NCI-H2196 (cell line): ENCODE results near the gene HMGCS2.

Experiments used
- DNase-seq: peaks from one replicate; lab custom pipeline; 2025; ENCODE audit not compliant: unreplicated experiment; lab: John Stamatoyannopoulos, UW

Gene HMGCS2

GRCh38 chr1:119702384-119702783, 66.3 kb downstream of the HMGCS2 start:
- DNase-seq = no peak

GRCh38 chr1:119701659-119702058, 67.0 kb downstream of the HMGCS2 start:
- DNase-seq = no peak

GRCh38 chr1:119700326-119700725, 68.4 kb downstream of the HMGCS2 start:
- DNase-seq = no peak
